ENCODE measurements around the gene COMMD6.

The COMMD6 gene

GRCh38 chr13:75537401-75538365 is at the start of gene COMMD6:
Gene COMMD6 (minus strand): TSS chr13:75537841. CDS start chr13:75537805, 36 bp downstream.
- DNase-seq = peak; percentile 83
- Mint-ChIP-seq H3K4me3 (peak within 1 kb of the TSS; percentile 99), H3K36me3 (ENCODE audit: low read depth) (peaks cover 49% of the 10 kb centered on the region), H3K9me3 (no peaks in the 10 kb centered on the region), H3K27me3 (no peaks in the 10 kb centered on the region), H3K4me1 (ENCODE audit: low read depth) (peaks cover 40% of the 10 kb centered on the region), H3K27ac (peak within 1 kb of the TSS; percentile 97)

- H3K27ac Mint-ChIP-seq = no peak overlapping the region
- DNase-seq = no peak
- H3K4me1 Mint-ChIP-seq (ENCODE audit: low read depth) = peaks cover 18% of the 10 kb centered on the region
- H3K9me3 Mint-ChIP-seq = peaks cover 12% of the 10 kb centered on the region
- peaks cover 83% of the 10 kb centered on the region for H3K36me3 Mint-ChIP-seq (ENCODE audit: low read depth)
- H3K27me3 Mint-ChIP-seq = no peaks in the 10 kb centered on the region
- H3K4me3 Mint-ChIP-seq = no peak overlapping the region
These were observed 47.5 kb upstream of the COMMD6 start for GRCh38 chr13:75585153-75585552.

GRCh38 chr13:75583091-75583490 is 45.5 kb upstream of the COMMD6 start:
- Mint-ChIP-seq H3K4me3 (no peak overlapping the region), H3K27me3 (no peaks in the 10 kb centered on the region)

GRCh38 chr13:75581874-75582640 is 44.4 kb upstream of the COMMD6 start:
- no peaks in the 10 kb centered on the region for H3K27me3 Mint-ChIP-seq
- peaks cover 12% of the 10 kb centered on the region for H3K9me3 Mint-ChIP-seq
- DNase-seq = no peak
- peaks cover 72% of the 10 kb centered on the region for H3K36me3 Mint-ChIP-seq (ENCODE audit: low read depth)
- peaks cover 27% of the 10 kb centered on the region for H3K4me1 Mint-ChIP-seq (ENCODE audit: low read depth)
- H3K4me3 Mint-ChIP-seq = no peak overlapping the region
- H3K27ac Mint-ChIP-seq = no peak overlapping the region

More at GRCh38 chr13:75583091-75583490, 45.5 kb upstream of the COMMD6 start:
- H3K9me3 Mint-ChIP-seq = peaks cover 12% of the 10 kb centered on the region
- DNase-seq = no peak
- peaks cover 28% of the 10 kb centered on the region for H3K4me1 Mint-ChIP-seq (ENCODE audit: low read depth)
- H3K27ac Mint-ChIP-seq = no peak overlapping the region
- H3K36me3 Mint-ChIP-seq (ENCODE audit: low read depth) = peaks cover 75% of the 10 kb centered on the region

GRCh38 chr13:75579529-75579928 is 41.9 kb upstream of the COMMD6 start:
- H3K4me3 Mint-ChIP-seq = no peak overlapping the region
- H3K9me3 Mint-ChIP-seq = peaks cover 9% of the 10 kb centered on the region
- H3K27me3 Mint-ChIP-seq = no peaks in the 10 kb centered on the region
- no peak overlapping the region for H3K27ac Mint-ChIP-seq
- peaks cover 83% of the 10 kb centered on the region for H3K36me3 Mint-ChIP-seq (ENCODE audit: low read depth)
- peaks cover 18% of the 10 kb centered on the region for H3K4me1 Mint-ChIP-seq (ENCODE audit: low read depth)
- DNase-seq = no peak

- Mint-ChIP-seq H3K27me3 (no peaks in the 10 kb centered on the region), H3K27ac (no peak overlapping the region), H3K36me3 (ENCODE audit: low read depth) (peaks cover 92% of the 10 kb centered on the region), H3K4me1 (ENCODE audit: low read depth) (peaks cover 4% of the 10 kb centered on the region), H3K9me3 (no peaks in the 10 kb centered on the region), H3K4me3 (no peak overlapping the region)
- no peak for DNase-seq
These were observed 31.9 kb upstream of the COMMD6 start for GRCh38 chr13:75569576-75569975.

GRCh38 chr13:75566658-75567057 is 29.0 kb upstream of the COMMD6 start:
- H3K27me3 Mint-ChIP-seq = no peaks in the 10 kb centered on the region
- no peaks in the 10 kb centered on the region for H3K9me3 Mint-ChIP-seq
- peaks cover 82% of the 10 kb centered on the region for H3K36me3 Mint-ChIP-seq (ENCODE audit: low read depth)
- peaks cover 4% of the 10 kb centered on the region for H3K4me1 Mint-ChIP-seq (ENCODE audit: low read depth)
- no peak overlapping the region for H3K27ac Mint-ChIP-seq
- H3K4me3 Mint-ChIP-seq = no peak overlapping the region
- DNase-seq = no peak

- Mint-ChIP-seq H3K27me3 (no peaks in the 10 kb centered on the region), H3K36me3 (ENCODE audit: low read depth) (peaks cover 69% of the 10 kb centered on the region), H3K4me3 (no peak overlapping the region), H3K9me3 (no peaks in the 10 kb centered on the region), H3K4me1 (ENCODE audit: low read depth) (peaks cover 44% of the 10 kb centered on the region), H3K27ac (peak overlapping the region; percentile 71)
- DNase-seq = no peak
These were observed 20.7 kb upstream of the COMMD6 start for GRCh38 chr13:75558145-75558840.

GRCh38 chr13:75556961-75557360 is 19.3 kb upstream of the COMMD6 start:
- no peak overlapping the region for H3K27ac Mint-ChIP-seq
- no peak for DNase-seq
- H3K36me3 Mint-ChIP-seq (ENCODE audit: low read depth) = peaks cover 66% of the 10 kb centered on the region
- H3K9me3 Mint-ChIP-seq = no peaks in the 10 kb centered on the region
- H3K4me3 Mint-ChIP-seq = no peak overlapping the region
- H3K27me3 Mint-ChIP-seq = no peaks in the 10 kb centered on the region
- H3K4me1 Mint-ChIP-seq (ENCODE audit: low read depth) = peaks cover 52% of the 10 kb centered on the region

- H3K4me1 Mint-ChIP-seq (ENCODE audit: low read depth) = peaks cover 62% of the 10 kb centered on the region
- no peak overlapping the region for H3K4me3 Mint-ChIP-seq
- no peaks in the 10 kb centered on the region for H3K9me3 Mint-ChIP-seq
- H3K27ac Mint-ChIP-seq = no peak overlapping the region
- DNase-seq = no peak
- H3K27me3 Mint-ChIP-seq = no peaks in the 10 kb centered on the region
- peaks cover 61% of the 10 kb centered on the region for H3K36me3 Mint-ChIP-seq (ENCODE audit: low read depth)
These were observed 18.2 kb upstream of the COMMD6 start for GRCh38 chr13:75555836-75556235.

GRCh38 chr13:75554981-75555380 is 17.3 kb upstream of the COMMD6 start:
- Mint-ChIP-seq H3K4me3 (no peak overlapping the region), H3K27ac (peak overlapping the region; percentile 37), H3K4me1 (ENCODE audit: low read depth) (peaks cover 68% of the 10 kb centered on the region), H3K36me3 (ENCODE audit: low read depth) (peaks cover 62% of the 10 kb centered on the region), H3K27me3 (no peaks in the 10 kb centered on the region), H3K9me3 (no peaks in the 10 kb centered on the region)
- DNase-seq = no peak

GRCh38 chr13:75554464-75554863 is 16.8 kb upstream of the COMMD6 start:
- peaks cover 67% of the 10 kb centered on the region for H3K4me1 Mint-ChIP-seq (ENCODE audit: low read depth)
- no peak overlapping the region for H3K27ac Mint-ChIP-seq
- DNase-seq = no peak
- no peaks in the 10 kb centered on the region for H3K27me3 Mint-ChIP-seq
- no peaks in the 10 kb centered on the region for H3K9me3 Mint-ChIP-seq
- H3K4me3 Mint-ChIP-seq = no peak overlapping the region
- peaks cover 59% of the 10 kb centered on the region for H3K36me3 Mint-ChIP-seq (ENCODE audit: low read depth)

- no peaks in the 10 kb centered on the region for H3K9me3 Mint-ChIP-seq
- peak overlapping the region; percentile 87 for H3K4me3 Mint-ChIP-seq
- peaks cover 34% of the 10 kb centered on the region for H3K36me3 Mint-ChIP-seq (ENCODE audit: low read depth)
- no peak for DNase-seq
- peak overlapping the region; percentile 98 for H3K27ac Mint-ChIP-seq
- H3K27me3 Mint-ChIP-seq = no peaks in the 10 kb centered on the region
- H3K4me1 Mint-ChIP-seq (ENCODE audit: low read depth) = peaks cover 55% of the 10 kb centered on the region
These were observed 12.5 kb upstream of the COMMD6 start for GRCh38 chr13:75550159-75550567.
